Activated T-helper 2 cell treated with anti-CD3 and anti-CD28 coated beads, Interferon-gamma antibody, Interleukin-2, Interleukin-4, amounts not matched to agents 10 μg/mL and 5 μg/mL and 100 μg/mL, durations not matched to agents 14 hours and 24 hours and 36 hours (primary cell): ENCODE measurements around the gene ATXN10. TPM values are rescaled to one million over a fixed set of nuclear protein-coding genes. Genes with fewer than 3 reads are reported as not detected.

Experiments used
- DNase-seq: peaks from one replicate; pipeline ENCODE4 v3.0.0; 2021; ENCODE audit warnings: low spot score
- H3K27ac Mint-ChIP-seq: one replicate; pipeline ENCODE4 v1.8.0; 2021; ENCODE audit warnings: mixed read lengths
- H3K27me3 Mint-ChIP-seq: one replicate; pipeline ENCODE4 v1.8.0; 2021; ENCODE audit warnings: low read depth, mixed read lengths
- H3K36me3 Mint-ChIP-seq: one replicate; pipeline ENCODE4 v1.8.0; 2021; ENCODE audit warnings: low read depth, mixed read lengths
- H3K4me1 Mint-ChIP-seq: one replicate; pipeline ENCODE4 v1.8.0; 2021; ENCODE audit warnings: low read depth, mixed read lengths
- H3K4me3 Mint-ChIP-seq: one replicate; pipeline ENCODE4 v1.8.0; 2021; ENCODE audit warnings: low read depth, mild to moderate bottlenecking, moderate library complexity, mixed read lengths
- H3K9me3 Mint-ChIP-seq: one replicate; pipeline ENCODE4 v1.8.0; 2021; ENCODE audit warnings: mixed read lengths
- intact Hi-C: fragments of 100-400 bp; cut with micrococcal nuclease; formaldehyde crosslinking; loops from one replicate; pipeline ENCODE4 v1.15.1; 2023
- total RNA-seq: library from RNA; stranded (reverse); gene quantifications from 2 replicates; pipeline ENCODE4 v1.2.3, GENCODE V29; 2022

Gene ATXN10
- total RNA-seq, 1 donor from 2014 or later: 123 TPM

GRCh38 chr22:45836418-45837169, 165.0 kb downstream of the ATXN10 start:
- no peak overlapping the region for H3K4me3 Mint-ChIP-seq
- no peaks in the 10 kb centered on the region for H3K27me3 Mint-ChIP-seq
- H3K27ac Mint-ChIP-seq: no peak overlapping the region
- H3K4me1 Mint-ChIP-seq: no peaks in the 10 kb centered on the region
- no peaks in the 10 kb centered on the region for H3K36me3 Mint-ChIP-seq
- DNase-seq: no peak
- intact Hi-C loops: no loop called here
- no peaks in the 10 kb centered on the region for H3K9me3 Mint-ChIP-seq

- Mint-ChIP-seq H3K27me3 (no peaks in the 10 kb centered on the region), H3K9me3 (no peaks in the 10 kb centered on the region), H3K27ac (no peak overlapping the region), H3K4me3 (no peak overlapping the region), H3K4me1 (no peaks in the 10 kb centered on the region), H3K36me3 (no peaks in the 10 kb centered on the region)
- intact Hi-C loops: no loop called here
- DNase-seq: no peak
Observed at GRCh38 chr22:45837508-45837907, 165.9 kb downstream of the ATXN10 start.

- Mint-ChIP-seq H3K4me1 (no peaks in the 10 kb centered on the region), H3K27me3 (no peaks in the 10 kb centered on the region), H3K36me3 (no peaks in the 10 kb centered on the region), H3K9me3 (no peaks in the 10 kb centered on the region), H3K27ac (no peak overlapping the region), H3K4me3 (no peak overlapping the region)
- intact Hi-C loops: no loop called here
- no peak for DNase-seq
Observed at GRCh38 chr22:45838305-45838887, 166.8 kb downstream of the ATXN10 start.

DNA sequence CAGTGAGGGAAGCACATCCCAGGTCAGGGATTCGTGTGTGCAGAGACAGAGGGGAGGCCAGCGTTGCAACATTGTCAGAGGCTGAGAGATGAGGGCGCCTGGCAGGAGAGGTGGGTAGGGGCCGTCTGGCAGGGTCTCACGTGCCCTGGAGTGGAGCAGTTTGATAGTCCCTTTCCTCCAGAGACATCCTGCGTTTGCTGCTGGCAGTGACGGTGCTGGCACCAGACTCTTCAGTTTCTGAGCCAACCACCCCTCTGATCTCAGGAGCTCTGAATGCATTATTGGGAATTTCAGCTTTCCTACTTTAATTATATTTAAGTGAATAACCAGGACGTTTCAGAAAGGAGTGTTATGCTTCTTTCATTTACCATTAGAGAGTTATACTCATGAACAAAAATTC, 168.8 kb downstream of the ATXN10 start:
- no peak for DNase-seq
- Mint-ChIP-seq H3K36me3 (peaks cover 16% of the 10 kb centered on the region), H3K9me3 (no peaks in the 10 kb centered on the region), H3K4me1 (no peaks in the 10 kb centered on the region), H3K27me3 (no peaks in the 10 kb centered on the region), H3K4me3 (no peak overlapping the region), H3K27ac (no peak overlapping the region)
- intact Hi-C loops: no loop called here

DNA sequence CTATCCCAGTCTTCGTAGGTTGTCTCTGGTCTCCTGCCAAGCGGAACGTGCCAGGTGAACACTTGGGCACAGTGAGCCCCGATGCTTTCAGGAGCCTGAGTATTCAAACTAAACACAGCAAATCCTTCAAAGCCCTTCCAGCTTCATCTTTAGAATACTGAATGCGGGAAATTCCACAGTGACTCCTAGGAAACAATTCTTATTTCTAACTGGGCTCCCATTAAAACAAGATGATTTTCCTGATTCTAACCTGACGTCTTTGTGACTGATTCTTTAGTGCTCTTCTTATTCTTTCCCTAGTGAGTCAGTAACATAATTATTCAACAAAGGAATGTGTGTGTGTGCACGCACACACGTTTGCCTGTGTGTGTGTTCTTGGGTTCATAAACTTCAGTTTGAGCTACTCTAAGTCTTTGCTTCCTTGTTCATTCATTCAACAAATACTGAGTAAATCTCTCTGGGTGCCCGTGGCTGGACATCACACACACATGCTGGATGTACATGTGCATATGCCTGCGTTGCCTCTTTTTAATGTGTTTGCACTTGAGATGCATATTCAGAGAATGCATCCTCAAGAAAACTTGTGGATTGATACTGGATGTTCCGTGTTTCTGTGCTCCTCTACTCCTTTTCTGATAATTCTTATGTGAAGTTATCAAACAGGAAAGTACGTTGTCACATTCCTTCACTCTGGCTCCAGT, 170.8 kb downstream of the ATXN10 start:
- DNase-seq: no peak
- H3K9me3 Mint-ChIP-seq: no peaks in the 10 kb centered on the region
- no peak overlapping the region for H3K27ac Mint-ChIP-seq
- no peaks in the 10 kb centered on the region for H3K27me3 Mint-ChIP-seq
- H3K4me1 Mint-ChIP-seq: no peaks in the 10 kb centered on the region
- peaks cover 16% of the 10 kb centered on the region for H3K36me3 Mint-ChIP-seq
- intact Hi-C loops: no loop called here
- no peak overlapping the region for H3K4me3 Mint-ChIP-seq

DNA sequence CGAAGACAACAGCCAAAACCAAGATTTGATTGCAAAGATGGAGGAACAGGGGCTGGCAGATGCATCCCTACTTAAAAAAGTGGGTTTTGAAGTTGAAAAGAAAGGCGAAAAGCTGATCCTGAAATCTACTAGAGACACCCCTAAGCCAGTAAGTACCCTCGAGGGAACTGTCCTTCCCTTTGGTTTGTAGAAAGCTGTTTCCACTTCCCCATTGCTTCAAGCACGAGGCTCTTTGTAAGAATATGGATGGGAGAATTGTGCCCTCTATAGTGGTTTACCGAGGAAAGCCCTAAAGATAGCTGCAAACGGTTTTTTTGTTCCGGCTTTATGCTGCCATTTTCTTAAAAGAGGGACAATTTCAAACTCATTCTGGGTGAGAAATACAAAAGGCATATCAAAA, 171.4 kb downstream of the ATXN10 start:
- H3K27ac Mint-ChIP-seq: no peak overlapping the region
- no peak overlapping the region for H3K4me3 Mint-ChIP-seq
- H3K4me1 Mint-ChIP-seq: no peaks in the 10 kb centered on the region
- DNase-seq: no peak
- no peaks in the 10 kb centered on the region for H3K27me3 Mint-ChIP-seq
- H3K36me3 Mint-ChIP-seq: peaks cover 19% of the 10 kb centered on the region
- intact Hi-C loops: no loop called here
- H3K9me3 Mint-ChIP-seq: no peaks in the 10 kb centered on the region

DNA sequence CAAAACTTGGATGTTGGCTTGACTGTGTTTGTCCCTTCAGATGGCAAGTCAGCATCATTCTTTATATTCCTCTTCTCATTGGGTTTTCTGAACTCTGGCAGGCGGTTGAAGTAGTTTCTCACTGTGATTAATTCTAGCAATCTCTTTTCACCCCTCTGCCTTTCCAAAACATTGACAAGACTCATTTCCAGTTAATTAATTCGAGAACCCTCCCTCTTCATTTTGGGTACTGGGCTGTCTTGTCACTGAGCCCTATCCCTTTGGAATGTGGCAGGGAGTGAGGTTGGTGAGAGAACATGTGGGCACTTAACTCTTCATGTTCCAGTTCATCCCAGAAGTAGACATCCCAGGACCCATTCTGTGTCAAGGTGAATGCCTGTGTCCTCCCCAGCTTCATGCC, 172.4 kb downstream of the ATXN10 start:
- DNase-seq: no peak
- intact Hi-C loops: no loop called here
- no peak overlapping the region for H3K4me3 Mint-ChIP-seq
- peaks cover 29% of the 10 kb centered on the region for H3K36me3 Mint-ChIP-seq
- no peaks in the 10 kb centered on the region for H3K9me3 Mint-ChIP-seq
- H3K4me1 Mint-ChIP-seq: no peaks in the 10 kb centered on the region
- H3K27me3 Mint-ChIP-seq: no peaks in the 10 kb centered on the region
- no peak overlapping the region for H3K27ac Mint-ChIP-seq

DNA sequence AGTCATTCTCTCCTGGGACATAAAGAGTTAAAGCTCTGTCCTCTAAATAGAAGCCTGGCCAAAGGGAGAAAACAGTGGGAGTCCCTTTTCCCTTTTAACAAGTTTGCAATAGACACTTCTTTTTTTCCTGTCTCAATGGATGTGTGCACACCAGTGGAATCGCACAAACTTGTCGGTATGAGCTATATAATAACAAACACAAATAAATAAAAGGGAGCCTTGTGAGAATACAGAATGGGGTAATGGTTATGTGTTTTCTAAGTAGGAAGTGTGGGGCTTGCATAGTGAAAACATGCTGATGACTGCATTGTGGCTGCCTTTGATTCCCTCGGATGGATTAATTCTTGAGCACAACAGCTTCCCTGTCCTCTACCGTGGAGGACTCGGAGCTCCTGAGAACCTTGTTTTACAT, 173.4 kb downstream of the ATXN10 start:
- Mint-ChIP-seq H3K27ac (no peak overlapping the region), H3K36me3 (peaks cover 37% of the 10 kb centered on the region), H3K9me3 (no peaks in the 10 kb centered on the region), H3K27me3 (no peaks in the 10 kb centered on the region), H3K4me1 (no peaks in the 10 kb centered on the region), H3K4me3 (no peak overlapping the region)
- DNase-seq: no peak
- intact Hi-C loops: no loop called here

- Mint-ChIP-seq H3K27ac (no peak overlapping the region), H3K36me3 (peaks cover 54% of the 10 kb centered on the region), H3K4me3 (no peak overlapping the region), H3K4me1 (no peaks in the 10 kb centered on the region), H3K27me3 (no peaks in the 10 kb centered on the region), H3K9me3 (peaks cover 6% of the 10 kb centered on the region)
- DNase-seq: no peak
- intact Hi-C loops: no loop called here
Observed at GRCh38 chr22:45846952-45847351, 175.3 kb downstream of the ATXN10 start.

DNA sequence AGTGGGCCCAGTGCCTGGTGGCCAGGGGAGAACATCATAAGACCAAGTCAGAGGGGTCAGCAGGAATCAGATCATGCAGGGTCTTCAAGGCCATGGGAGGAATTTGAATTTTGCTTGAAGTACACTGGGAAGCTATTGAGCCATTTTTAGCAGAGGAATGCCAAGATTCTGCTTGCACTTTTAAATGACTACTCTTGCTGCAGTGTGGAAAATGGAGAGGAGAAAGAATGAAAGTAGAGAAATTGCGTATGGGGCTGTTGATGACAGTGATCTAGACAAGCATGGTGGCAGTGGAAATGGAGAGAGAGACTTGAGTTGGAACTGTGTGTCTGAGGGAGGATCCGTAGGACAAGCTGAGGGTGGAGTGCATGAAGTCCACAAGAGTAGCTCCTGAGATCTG, 177.3 kb downstream of the ATXN10 start:
- no peak for DNase-seq
- no peaks in the 10 kb centered on the region for H3K27me3 Mint-ChIP-seq
- peaks cover 61% of the 10 kb centered on the region for H3K36me3 Mint-ChIP-seq
- no peaks in the 10 kb centered on the region for H3K4me1 Mint-ChIP-seq
- H3K9me3 Mint-ChIP-seq: peaks cover 16% of the 10 kb centered on the region
- H3K4me3 Mint-ChIP-seq: no peak overlapping the region
- intact Hi-C loops: no loop called here
- H3K27ac Mint-ChIP-seq: no peak overlapping the region

- no peak overlapping the region for H3K4me3 Mint-ChIP-seq
- H3K27ac Mint-ChIP-seq: no peak overlapping the region
- intact Hi-C loops: no loop called here
- peaks cover 16% of the 10 kb centered on the region for H3K9me3 Mint-ChIP-seq
- H3K27me3 Mint-ChIP-seq: no peaks in the 10 kb centered on the region
- DNase-seq: no peak
- H3K36me3 Mint-ChIP-seq: peaks cover 49% of the 10 kb centered on the region
- H3K4me1 Mint-ChIP-seq: no peaks in the 10 kb centered on the region
Observed at GRCh38 chr22:45852826-45853225, 181.2 kb downstream of the ATXN10 start.

DNA sequence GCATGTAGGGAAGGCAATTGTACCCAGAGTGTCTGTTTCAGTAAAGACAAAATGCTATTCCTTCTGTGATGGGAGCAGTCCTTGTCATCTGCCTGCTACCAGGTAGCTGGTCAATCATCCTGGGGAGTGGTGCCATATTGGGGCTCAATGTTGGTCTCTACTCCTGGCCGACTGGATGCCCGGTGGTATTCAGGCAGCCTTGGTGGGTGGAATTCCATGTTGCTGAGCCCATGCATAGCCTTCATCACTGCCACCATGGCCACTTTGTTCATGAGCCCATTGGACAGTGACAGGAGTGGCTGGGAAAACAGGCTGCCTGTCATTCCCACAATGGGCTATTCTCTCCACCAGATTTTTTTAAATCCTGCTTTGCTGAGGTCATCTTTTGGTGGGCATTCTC, 184.3 kb downstream of the ATXN10 start:
- Mint-ChIP-seq H3K36me3 (peaks cover 22% of the 10 kb centered on the region), H3K27me3 (no peaks in the 10 kb centered on the region), H3K9me3 (peaks cover 16% of the 10 kb centered on the region), H3K4me3 (no peak overlapping the region), H3K4me1 (no peaks in the 10 kb centered on the region), H3K27ac (no peak overlapping the region)
- no peak for DNase-seq
- intact Hi-C loops: no loop called here

DNA sequence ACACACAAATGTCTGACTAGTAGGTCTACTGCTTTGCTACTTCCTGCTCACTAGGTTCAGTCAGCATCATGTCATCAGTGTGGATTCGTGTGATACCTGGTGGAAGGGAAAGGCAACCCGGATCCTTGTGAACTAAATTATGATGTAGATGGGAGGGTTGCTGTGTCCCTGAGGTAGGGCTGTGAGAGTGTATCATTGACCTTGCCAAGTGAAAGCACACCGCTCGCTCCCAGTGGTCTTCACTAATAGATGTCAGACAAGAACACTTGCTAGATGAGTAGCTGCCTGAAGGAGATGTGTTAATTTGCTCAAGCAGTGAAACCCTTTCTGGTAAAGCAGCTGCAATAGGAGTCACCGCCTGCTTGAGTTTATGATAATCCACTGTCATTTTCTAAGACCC, 185.9 kb downstream of the ATXN10 start:
- H3K9me3 Mint-ChIP-seq: peaks cover 5% of the 10 kb centered on the region
- peaks cover under 1% of the 10 kb centered on the region for H3K27me3 Mint-ChIP-seq
- intact Hi-C loops: no loop called here
- H3K36me3 Mint-ChIP-seq: peaks cover 7% of the 10 kb centered on the region
- DNase-seq: no peak
- no peak overlapping the region for H3K27ac Mint-ChIP-seq
- no peaks in the 10 kb centered on the region for H3K4me1 Mint-ChIP-seq
- H3K4me3 Mint-ChIP-seq: no peak overlapping the region
